Keratinocyte (primary cell): ENCODE results near the gene FRMPD1. TPM values are rescaled to one million over a fixed set of nuclear protein-coding genes. Genes with fewer than 3 reads are reported as not detected.

Source experiments
- DNase-seq: peaks from one replicate; pipeline ENCODE4 v3.0.0-alpha.2; 2011; ENCODE audit warnings: low read depth, missing footprints, low spot score
- FAIRE-seq: peaks from 2 replicates; lab custom pipeline; 2011; peaks lifted over from hg19 to GRCh38; lab: Jason Lieb, UNC
- H2AFZ ChIP-seq: 2 replicates; pipeline ENCODE4 v1.6.0; 2012; ENCODE audit warnings: low read length, control low read depth, inconsistent platforms; ENCODE audit not compliant: control insufficient read depth
- H3K27ac ChIP-seq: 2 replicates; pipeline ENCODE4 v1.5.1; 2011; ENCODE audit warnings: low read length; ENCODE audit not compliant: control insufficient read depth, insufficient read depth
- H3K27me3 ChIP-seq: 3 replicates; pipeline ENCODE4 v1.6.0; 2011; ENCODE audit warnings: low read length; ENCODE audit not compliant: control insufficient read depth, insufficient read depth; ENCODE audit errors: extremely low read depth
- H3K36me3 ChIP-seq, 2 experiments: 2 replicates in 1 of 2; 3 replicates in 1 of 2; pipeline ENCODE4 v1.5.1; 2011; ENCODE audit warnings: low read length in 2 of 2, mild to moderate bottlenecking in 1 of 2; ENCODE audit not compliant: control insufficient read depth in 2 of 2, insufficient read depth in 2 of 2; ENCODE audit errors: extremely low read depth in 1 of 2
- H3K4me1 ChIP-seq: 3 replicates; pipeline ENCODE4 v1.5.1; 2011; ENCODE audit warnings: low read length; ENCODE audit not compliant: control insufficient read depth, insufficient read depth; ENCODE audit errors: extremely low read depth
- H3K4me2 ChIP-seq: 3 replicates; pipeline ENCODE4 v1.6.0; 2011; ENCODE audit warnings: low read depth, low read length; ENCODE audit not compliant: control insufficient read depth, insufficient read depth; ENCODE audit errors: extremely low read depth
- H3K4me3 ChIP-seq, 3 experiments: fragments of 200-600 bp in 1 of 3; sonication (generic) in 1 of 3; 2 replicates in 2 of 3; 3 replicates in 1 of 3; pipeline ENCODE4 v1.5.1; 2011 to 2016; ENCODE audit warnings: low read length in 3 of 3, mild to moderate bottlenecking in 3 of 3, control low read depth in 2 of 3, inconsistent platforms in 1 of 3, low read depth in 1 of 3, mixed read lengths in 1 of 3, mixed run types in 1 of 3, moderate library complexity in 1 of 3; ENCODE audit not compliant: control insufficient read depth in 2 of 3, insufficient read depth in 2 of 3; ENCODE audit errors: extremely low read depth in 1 of 3
- H3K79me2 ChIP-seq: 2 replicates; pipeline ENCODE4 v1.6.0; 2012; ENCODE audit warnings: low read length; ENCODE audit not compliant: control insufficient read depth, insufficient read depth
- H3K9ac ChIP-seq: 3 replicates; pipeline ENCODE4 v1.6.0; 2011; ENCODE audit warnings: low read length; ENCODE audit not compliant: control insufficient read depth, insufficient read depth; ENCODE audit errors: extremely low read depth
- H3K9me1 ChIP-seq: 3 replicates; pipeline ENCODE4 v1.6.0; 2011; ENCODE audit warnings: low read length; ENCODE audit not compliant: control insufficient read depth, insufficient read depth; ENCODE audit errors: extremely low read depth
- H3K9me3 ChIP-seq: 2 replicates; pipeline ENCODE4 v1.5.1; 2012; ENCODE audit warnings: low read depth, low read length; ENCODE audit not compliant: control insufficient read depth
- H4K20me1 ChIP-seq: 3 replicates; pipeline ENCODE4 v1.6.0; 2011; ENCODE audit warnings: low read length; ENCODE audit not compliant: control insufficient read depth, insufficient read depth; ENCODE audit errors: extremely low read depth
- CTCF ChIP-seq, 3 experiments: IDR thresholded peaks in 1 of 3; conservative IDR thresholded peaks in 1 of 3; optimal IDR thresholded peaks in 1 of 3; 2 replicates in 2 of 3; 3 replicates in 1 of 3; pipeline versions ENCODE3 to v1.5.1; 2011; ENCODE audit warnings: low read length in 3 of 3, mild to moderate bottlenecking in 3 of 3, moderate library complexity in 2 of 3, control low read depth in 1 of 3, inconsistent platforms in 1 of 3; ENCODE audit not compliant: insufficient read depth in 2 of 3; ENCODE audit errors: extremely low read depth in 1 of 3
- EZH2 ChIP-seq: IDR thresholded peaks from one replicate; pipeline ENCODE4 v1.6.1; 2012; ENCODE audit warnings: inconsistent platforms, mild to moderate bottlenecking, low read length, moderate library complexity
- dilution Hi-C: fragments of 300-500 bp; cut with MboI; formaldehyde crosslinking; loops from one replicate; pipeline ENCODE4 v1.7.0; 2020; ENCODE audit warnings: low sequenced_read_pairs; ENCODE audit not compliant: extremely low pct_ligation_motif_present
- polyA plus RNA-seq, 5 experiments: library from polyadenylated mRNA; depleted of rRNA in 3 of 5; stranded (reverse) in 3 of 5; stranded (forward) in 1 of 5; unstranded in 1 of 5; fragments of >200 nt; gene quantifications; 1 replicate in 1 of 5; 2 replicates in 3 of 5; 3 replicates in 1 of 5; pipeline versions ENCODE4 v1.2.1 to v1.2.3, GENCODE V29; 2011 to 2012; ENCODE audit warnings: missing spikeins in 2 of 5, low read depth in 1 of 5, low replicate concordance in 1 of 5

FRMPD1 gene
- polyA plus RNA-seq, 1 donor (not counting 4 experiments of a cell fraction or from before 2014, with no cell fraction given): 0.01 TPM

- no peaks in the 10 kb centered on the region for H3K36me3 ChIP-seq
- DNase-seq: no peak
- H3K4me3 ChIP-seq: no peak overlapping the region
- peaks cover 10% of the 10 kb centered on the region for H3K27me3 ChIP-seq
- no peaks in the 10 kb centered on the region for H4K20me1 ChIP-seq
- no peak for FAIRE-seq
- H3K9me1 ChIP-seq: no peaks in the 10 kb centered on the region
- no peaks in the 10 kb centered on the region for H3K4me1 ChIP-seq
- H3K27ac ChIP-seq: no peak overlapping the region
- H3K9ac ChIP-seq: no peak overlapping the region
- no peaks in the 10 kb centered on the region for H3K79me2 ChIP-seq
- TF ChIP-seq CTCF (optimal IDR thresholded peaks at IDR 0.05 in 1 of 3, IDR thresholded peaks at IDR 0.05 in 1 of 3, conservative IDR thresholded peaks at IDR 0.05 in 1 of 3; ENCODE audit: extremely low read depth in 1 of 3, insufficient read depth in 2 of 3, low read length in 3 of 3): no peak
- no peak for TF ChIP-seq EZH2
- H3K4me2 ChIP-seq: no peak overlapping the region
- no peaks in the 10 kb centered on the region for H3K9me3 ChIP-seq
- dilution Hi-C loops: no loop called here
- H2AFZ ChIP-seq: no peak overlapping the region
These were observed 95.2 kb downstream of the FRMPD1 start for GRCh38 chr9:37745970-37746369.

DNA sequence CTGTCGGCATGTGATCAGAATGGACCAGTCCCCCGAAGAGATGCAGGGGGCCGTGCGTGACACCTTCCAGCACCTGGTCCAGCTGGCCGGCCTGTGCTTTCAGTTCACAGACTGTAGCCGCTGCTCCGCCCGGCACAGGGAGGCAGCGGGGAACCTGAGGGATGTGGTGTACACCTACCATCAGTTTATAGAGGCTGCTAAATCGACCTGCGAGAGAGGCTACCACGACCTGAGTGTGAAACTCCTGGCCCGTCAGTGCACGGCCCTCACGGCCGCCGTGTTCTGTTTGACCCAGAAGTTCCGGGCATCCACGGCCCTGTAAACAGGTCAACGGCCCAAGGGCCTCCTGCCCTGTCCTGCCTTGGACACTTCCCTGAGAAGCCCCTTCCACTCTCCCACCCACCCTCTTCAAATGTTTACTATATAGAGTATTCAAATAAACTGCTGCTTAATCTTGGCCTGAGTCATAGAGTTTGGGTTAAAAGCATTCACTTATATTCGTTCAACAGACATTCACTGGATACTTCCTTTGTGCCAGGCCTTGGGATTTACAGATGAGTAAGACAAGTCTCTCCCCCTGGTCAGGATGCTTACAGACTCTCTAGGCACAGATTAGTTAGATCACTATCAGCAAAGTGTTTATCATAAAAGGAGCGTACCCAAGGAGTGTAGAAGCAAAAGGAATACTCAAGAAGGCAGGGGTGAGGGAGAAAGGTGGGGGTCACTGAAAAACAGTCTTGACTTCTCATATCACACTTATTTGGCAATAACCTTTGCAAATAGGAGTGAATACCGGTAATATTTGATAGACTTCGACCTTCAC lies 95.9 kb downstream of the FRMPD1 start:
- FAIRE-seq (no peak), DNase-seq (no peak)
- Histone ChIP-seq H3K4me3 (no peak overlapping the region), H3K9ac (no peak overlapping the region), H3K79me2 (no peaks in the 10 kb centered on the region), H3K36me3 (no peaks in the 10 kb centered on the region), H3K9me3 (no peaks in the 10 kb centered on the region), H4K20me1 (no peaks in the 10 kb centered on the region), H2AFZ (no peak overlapping the region), H3K4me2 (no peak overlapping the region), H3K4me1 (no peaks in the 10 kb centered on the region), H3K9me1 (no peaks in the 10 kb centered on the region), H3K27ac (no peak overlapping the region), H3K27me3 (peaks cover 10% of the 10 kb centered on the region)
- TF ChIP-seq EZH2: no peak
- TF ChIP-seq CTCF (optimal IDR thresholded peaks at IDR 0.05 in 1 of 3, IDR thresholded peaks at IDR 0.05 in 1 of 3, conservative IDR thresholded peaks at IDR 0.05 in 1 of 3; ENCODE audit: extremely low read depth in 1 of 3, insufficient read depth in 2 of 3, low read length in 3 of 3): no peak
- dilution Hi-C loops: no loop called here
